Panc1 (cell line): Measurements from ENCODE around the gene GCN1. TPM values are rescaled to one million over a fixed set of nuclear protein-coding genes. Genes with fewer than 3 reads are reported as not detected.

Experiments used
- ATAC-seq: fragments of 200-7000 bp; cut with Tn5 transposase; 2 replicates; pipeline ENCODE4 v1.9.1; 2020; ENCODE audit warnings: mild to moderate bottlenecking, moderate library complexity
- BruUV-seq: library from RNA; stranded (reverse); fragments of 400-500 nt; replicated peaks from 2 replicates; lab custom pipeline; 2021; lab: Mats Ljungman, UMichigan
- CTCF ChIA-PET: fragments of 300-600 bp; sonication (Branson Sonifier 250); formaldehyde crosslinking; loops from one replicate; lab custom pipeline; 2022; ENCODE audit warnings: antibody characterized with exemption; lab: Charles Lee
- POLR2A ChIA-PET: fragments of 300-600 bp; sonication (Branson Sonifier 250); formaldehyde crosslinking; loops from one replicate; lab custom pipeline; 2022; ENCODE audit warnings: antibody characterized with exemption; lab: Charles Lee
- DNase-seq: peaks from one replicate; pipeline ENCODE4 v3.0.0-alpha.2; 2010; ENCODE audit warnings: low read depth, low spot score
- H3K27ac ChIP-seq: 2 replicates; pipeline ENCODE4 v1.5.1; 2011; ENCODE audit warnings: mild to moderate bottlenecking, low read length, inconsistent platforms
- H3K27me3 ChIP-seq: fragments of 200-500 bp; sonication (Bioruptor generic); 2 replicates; pipeline ENCODE4 v1.6.0; 2014; ENCODE audit warnings: low read length, inconsistent platforms; ENCODE audit not compliant: control insufficient read depth, insufficient read depth
- H3K36me3 ChIP-seq: fragments of 200-500 bp; sonication (Bioruptor generic); 2 replicates; pipeline ENCODE4 v1.5.1; 2014; ENCODE audit warnings: inconsistent platforms, mild to moderate bottlenecking, low read length, moderate library complexity; ENCODE audit not compliant: control insufficient read depth, insufficient read depth
- H3K4me1 ChIP-seq: 2 replicates; pipeline ENCODE4 v1.5.1; 2011; ENCODE audit warnings: inconsistent platforms, mild to moderate bottlenecking, low read length, moderate library complexity; ENCODE audit not compliant: control insufficient read depth, insufficient read depth
- H3K4me3 ChIP-seq, 2 experiments: 2 replicates each; pipeline ENCODE4 v1.5.1; 2011 to 2012; ENCODE audit warnings: low read depth in 2 of 2, low read length in 2 of 2, mild to moderate bottlenecking in 2 of 2, inconsistent platforms in 1 of 2, moderate library complexity in 1 of 2
- H3K9me3 ChIP-seq: fragments of 200-500 bp; sonication (Bioruptor generic); 2 replicates; pipeline ENCODE4 v1.5.1; 2014; ENCODE audit warnings: low read depth, mild to moderate bottlenecking, inconsistent platforms, low read length, moderate library complexity; ENCODE audit not compliant: control insufficient read depth, insufficient read depth
- POLR2AphosphoS5 ChIP-seq: IDR thresholded peaks from 2 replicates; pipeline ENCODE4 v1.6.1; 2012; ENCODE audit warnings: mild to moderate bottlenecking, low read depth, low read length, moderate library complexity
- SIN3A ChIP-seq: IDR thresholded peaks from 2 replicates; pipeline ENCODE4 v1.6.1; 2012; ENCODE audit warnings: low read depth, mild to moderate bottlenecking, low read length, moderate library complexity, borderline replicate concordance; ENCODE audit not compliant: insufficient read depth
- TCF7L2 ChIP-seq: IDR thresholded peaks from 2 replicates; pipeline ENCODE4 v1.6.1; 2011; ENCODE audit warnings: mild to moderate bottlenecking, low read depth, low read length, inconsistent platforms
- in situ Hi-C: cut with HindIII; loops from 2 replicates; pipeline ENCODE4 v1.10.0; 2016; ENCODE audit warnings: low sequenced_read_pairs, low pct_unique_long_range_greater_than_20kb
- intact Hi-C: fragments of 100-400 bp; cut with micrococcal nuclease; formaldehyde crosslinking; loops from one replicate; pipeline ENCODE4 v1.10.0; 2022; ENCODE audit not compliant: unreplicated experiment
- total RNA-seq: library from RNA; stranded (reverse); gene quantifications from one replicate; pipeline ENCODE4 v1.2.1, GENCODE V29; 2021; ENCODE audit not compliant: unreplicated experiment
- TF ChIP-seq, protein P1 (sequence below), 2 experiments: IDR thresholded peaks; 2 replicates each; pipeline ENCODE4 v1.6.1; 2011 to 2012; ENCODE audit warnings: low read depth in 2 of 2, control low read depth in 1 of 2, low read length in 1 of 2, mild to moderate bottlenecking in 1 of 2, moderate library complexity in 1 of 2; ENCODE audit not compliant: insufficient read depth in 1 of 2

The GCN1 gene
- total RNA-seq, 1 experiment from 2014 or later = 175 TPM

DNA sequence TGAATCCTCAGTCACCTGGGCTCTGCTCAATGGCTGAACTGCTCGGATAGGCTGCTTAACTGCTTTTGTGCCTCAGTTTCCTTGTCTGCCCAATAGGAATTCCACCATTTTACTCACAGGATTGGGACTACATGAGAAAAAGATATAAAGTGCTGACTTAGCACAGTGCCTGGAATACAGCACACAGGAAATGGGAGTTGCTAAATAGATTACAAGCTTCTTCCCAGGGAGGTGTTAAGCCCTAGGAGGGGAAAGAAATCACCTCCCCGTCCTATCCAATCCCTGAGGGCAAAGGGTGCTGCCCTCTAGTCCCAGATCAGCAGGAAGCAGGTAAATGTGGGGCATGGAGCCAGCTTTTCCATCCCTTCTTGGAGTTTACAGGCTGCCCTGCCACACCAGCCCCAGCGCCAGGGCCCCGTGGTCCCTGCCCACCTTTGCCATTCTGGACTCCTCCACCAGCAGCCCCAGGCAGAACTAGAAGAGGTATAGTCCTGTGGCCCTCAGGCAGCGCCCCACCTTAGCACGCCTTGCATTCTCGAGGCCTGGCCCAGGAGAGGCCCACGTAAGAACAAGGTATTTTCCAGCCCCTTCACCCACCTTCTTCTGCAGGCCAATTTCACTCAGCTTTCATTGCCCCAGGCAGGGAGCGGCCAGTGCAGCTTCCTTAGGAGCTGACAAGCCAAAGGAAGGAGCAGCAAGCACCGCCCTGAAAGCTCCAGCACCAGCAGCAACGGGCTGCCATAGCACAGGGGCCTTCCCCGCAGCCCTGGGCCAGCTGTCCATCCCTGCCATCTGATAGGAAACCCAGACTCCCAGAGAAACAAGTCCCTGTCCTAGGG lies 35.2 kb upstream of the GCN1 start:
- Histone ChIP-seq H3K36me3 (peaks cover 8% of the 10 kb centered on the region), H3K9me3 (no peaks in the 10 kb centered on the region), H3K4me3 (peak overlapping the region in 1 of 2 experiments; percentile 17; a peak in 2 of 4 replicates)

DNA sequence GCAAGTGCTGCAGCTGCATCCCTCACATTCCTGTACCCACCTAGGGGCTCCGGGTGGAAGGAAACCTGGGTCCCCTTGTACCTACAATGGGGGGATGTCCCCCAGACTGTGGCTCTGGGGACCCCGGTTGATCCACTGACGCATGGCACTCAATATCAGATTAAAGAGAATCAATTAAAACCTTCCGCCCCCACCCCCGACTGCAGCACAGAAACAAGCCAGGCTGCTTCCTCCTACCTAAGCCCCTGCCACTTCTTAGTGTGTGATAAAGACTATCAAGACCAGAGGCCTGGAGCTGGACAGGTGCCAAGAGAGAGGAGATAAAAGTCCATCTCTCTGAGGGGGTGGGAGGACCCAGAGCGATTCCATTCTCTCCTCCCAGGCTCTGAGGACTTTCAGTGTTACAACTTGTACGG lies 34.6 kb upstream of the GCN1 start:
- ChIA-PET POLR2A (interaction anchor here (0.6 to 2.1 kb wide), 4 partner anchors 20 to 63 kb away, joined by 3 to 25 read pairs (median 4); partner anchors contain the start of gene RNU4-2), CTCF (interaction anchor here (0.5 to 3.2 kb wide), 11 partner anchors 9 to 209 kb away, joined by 3 to 22 read pairs (median 5); partner anchors contain the start of genes COX6A1, PXN and SIRT4)
- DNase-seq (no peak), ATAC-seq (no peak)
- Histone ChIP-seq H3K27ac (peak overlapping the region; percentile 100), H3K4me1 (peaks cover 99% of the 10 kb centered on the region), H3K4me3 (peak overlapping the region in 1 of 2 experiments; percentile 17; a peak in 2 of 4 replicates), H3K9me3 (no peaks in the 10 kb centered on the region), H3K36me3 (peaks cover 9% of the 10 kb centered on the region), H3K27me3 (no peaks in the 10 kb centered on the region)
- BruUV-seq = no TSS peak
- in situ Hi-C loops (no loop called here), intact Hi-C loops (loop anchor here (2.0 kb wide), 1 partner anchor 36 kb away; the partner anchor contains the start of gene PXN)
- TF ChIP-seq, protein P1, sequence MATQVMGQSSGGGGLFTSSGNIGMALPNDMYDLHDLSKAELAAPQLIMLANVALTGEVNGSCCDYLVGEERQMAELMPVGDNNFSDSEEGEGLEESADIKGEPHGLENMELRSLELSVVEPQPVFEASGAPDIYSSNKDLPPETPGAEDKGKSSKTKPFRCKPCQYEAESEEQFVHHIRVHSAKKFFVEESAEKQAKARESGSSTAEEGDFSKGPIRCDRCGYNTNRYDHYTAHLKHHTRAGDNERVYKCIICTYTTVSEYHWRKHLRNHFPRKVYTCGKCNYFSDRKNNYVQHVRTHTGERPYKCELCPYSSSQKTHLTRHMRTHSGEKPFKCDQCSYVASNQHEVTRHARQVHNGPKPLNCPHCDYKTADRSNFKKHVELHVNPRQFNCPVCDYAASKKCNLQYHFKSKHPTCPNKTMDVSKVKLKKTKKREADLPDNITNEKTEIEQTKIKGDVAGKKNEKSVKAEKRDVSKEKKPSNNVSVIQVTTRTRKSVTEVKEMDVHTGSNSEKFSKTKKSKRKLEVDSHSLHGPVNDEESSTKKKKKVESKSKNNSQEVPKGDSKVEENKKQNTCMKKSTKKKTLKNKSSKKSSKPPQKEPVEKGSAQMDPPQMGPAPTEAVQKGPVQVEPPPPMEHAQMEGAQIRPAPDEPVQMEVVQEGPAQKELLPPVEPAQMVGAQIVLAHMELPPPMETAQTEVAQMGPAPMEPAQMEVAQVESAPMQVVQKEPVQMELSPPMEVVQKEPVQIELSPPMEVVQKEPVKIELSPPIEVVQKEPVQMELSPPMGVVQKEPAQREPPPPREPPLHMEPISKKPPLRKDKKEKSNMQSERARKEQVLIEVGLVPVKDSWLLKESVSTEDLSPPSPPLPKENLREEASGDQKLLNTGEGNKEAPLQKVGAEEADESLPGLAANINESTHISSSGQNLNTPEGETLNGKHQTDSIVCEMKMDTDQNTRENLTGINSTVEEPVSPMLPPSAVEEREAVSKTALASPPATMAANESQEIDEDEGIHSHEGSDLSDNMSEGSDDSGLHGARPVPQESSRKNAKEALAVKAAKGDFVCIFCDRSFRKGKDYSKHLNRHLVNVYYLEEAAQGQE (IDR thresholded peaks at IDR 0.05; ENCODE audit: insufficient read depth in 1 of 2, low read depth in 2 of 2, low read length in 1 of 2) = no peak
- peak; percentile 30; the same call in 1 of the 2 replicates for TF ChIP-seq TCF7L2

More for the DNA sequence above, 35.2 kb upstream of the GCN1 start:
- BruUV-seq = no TSS peak
- CTCF ChIA-PET = interaction anchor here (0.5 to 3.2 kb wide), 6 partner anchors 10 to 117 kb away, joined by 3 to 15 read pairs (median 4); partner anchors contain the start of genes PXN and SIRT4
- Histone ChIP-seq H3K27ac (peak overlapping the region; percentile 100), H3K27me3 (no peaks in the 10 kb centered on the region), H3K4me1 (peaks cover 99% of the 10 kb centered on the region)
- POLR2A ChIA-PET = interaction anchor here (0.5 to 2.7 kb wide), 9 partner anchors 16 to 72 kb away, joined by 3 to 28 read pairs (median 5); partner anchors contain the start of genes RNU4-2 and RPLP0
- DNase-seq (no peak), ATAC-seq (no peak)
- intact Hi-C loops (loop anchor here (2.0 kb wide), 1 partner anchor 35 kb away; the partner anchor contains the start of gene PXN), in situ Hi-C loops (no loop called here)
- peak; percentile 10 for TF ChIP-seq POLR2AphosphoS5
- no peak for TF ChIP-seq SIN3A
- TF ChIP-seq, protein P1 (IDR thresholded peaks at IDR 0.05; ENCODE audit: insufficient read depth in 1 of 2, low read depth in 2 of 2, low read length in 1 of 2) = no peak
